HEK293 (cell line): Measurements from ENCODE around the gene UBTD1.

ENCODE experiments used
- CTCF ChIA-PET: fragments of 350-600 bp; formaldehyde crosslinking; extraction: SDS; loops from one replicate; lab custom pipeline; 2021; ENCODE audit warnings: antibody characterized with exemption; lab: Yijun Ruan, JAX
- POLR2A ChIA-PET: fragments of 300-600 bp; formaldehyde crosslinking; extraction: SDS; loops from one replicate; lab custom pipeline; 2020; ENCODE audit warnings: antibody characterized with exemption, inconsistent platforms; lab: Yijun Ruan, JAX
- H3K27ac ChIP-seq: fragments of 200-500 bp; sonication (Bioruptor generic); 2 replicates; pipeline ENCODE4 v1.5.1; 2014; ENCODE audit warnings: low read depth, low read length, control low read depth, inconsistent platforms; ENCODE audit errors: extremely low read depth
- H3K36me3 ChIP-seq, 2 experiments: fragments of 200-500 bp in 1 of 2; sonication (Bioruptor generic) in 1 of 2; 1 replicate in 1 of 2; 2 replicates in 1 of 2; pipeline ENCODE4 v1.5.1; 2014 to 2017; ENCODE audit warnings: inconsistent platforms in 2 of 2, low read length in 2 of 2; ENCODE audit not compliant: control insufficient read depth in 2 of 2, insufficient read depth in 1 of 2
- H3K4me1 ChIP-seq: fragments of 200-500 bp; sonication (Bioruptor generic); 2 replicates; pipeline ENCODE4 v1.5.1; 2014; ENCODE audit warnings: mild to moderate bottlenecking, low read length, inconsistent platforms; ENCODE audit not compliant: control insufficient read depth, insufficient read depth
- H3K4me3 ChIP-seq: 2 replicates; pipeline ENCODE4 v1.5.1; 2011; ENCODE audit warnings: low read depth, mild to moderate bottlenecking, control low read depth, low read length, moderate library complexity
- H3K9me3 ChIP-seq: fragments of 200-500 bp; sonication (Bioruptor generic); 2 replicates; pipeline ENCODE4 v1.5.1; 2014; ENCODE audit warnings: low read depth, low read length, inconsistent platforms; ENCODE audit not compliant: control insufficient read depth, insufficient read depth
- ATF2 ChIP-seq: fragments of 450-650 bp; formaldehyde crosslinking; IDR thresholded peaks from 2 replicates; pipeline ENCODE4 v1.5.1; 2016; ENCODE audit warnings: missing biosample characterization, missing genetic modification characterization, low read depth
- BCL11B ChIP-seq: fragments of 450-650 bp; formaldehyde crosslinking; IDR thresholded peaks from 2 replicates; pipeline ENCODE4 v1.5.1; 2016; ENCODE audit warnings: low read depth, missing biosample characterization, missing genetic modification characterization
- HOXA7 ChIP-seq: sonication (generic); formaldehyde crosslinking; IDR thresholded peaks from 2 replicates; pipeline ENCODE4 v1.8.1; 2022; ENCODE audit warnings: missing genetic modification reagents, borderline replicate concordance
- KLF10 ChIP-seq: fragments of 450-650 bp; IDR thresholded peaks from 2 replicates; pipeline ENCODE4 v1.5.1; 2018; ENCODE audit warnings: missing biosample characterization, mild to moderate bottlenecking, missing genetic modification characterization
- PATZ1 ChIP-seq: fragments of 450-650 bp; formaldehyde crosslinking; IDR thresholded peaks from 2 replicates; pipeline ENCODE4 v1.5.1; 2016; ENCODE audit warnings: missing biosample characterization, missing genetic modification characterization
- REST ChIP-seq: fragments of 450-650 bp; formaldehyde crosslinking; IDR thresholded peaks from 2 replicates; pipeline ENCODE4 v1.5.1; 2016; ENCODE audit warnings: missing biosample characterization, missing genetic modification characterization
- TCF7L2 ChIP-seq: IDR thresholded peaks from 2 replicates; pipeline ENCODE4 v1.6.1; 2011; ENCODE audit warnings: low read depth, mild to moderate bottlenecking, inconsistent platforms, low read length, moderate library complexity, borderline replicate concordance
- ZFHX2 ChIP-seq: fragments of 450-650 bp; formaldehyde crosslinking; conservative IDR thresholded peaks from 2 replicates; pipeline ENCODE4 v1.5.1; 2016; ENCODE audit warnings: missing biosample characterization, missing genetic modification characterization
- ZFP37 ChIP-seq: fragments of 450-650 bp; formaldehyde crosslinking; IDR thresholded peaks from 2 replicates; pipeline ENCODE4 v1.5.1; 2016; ENCODE audit warnings: missing biosample characterization, missing genetic modification characterization
- ZNF112 ChIP-seq: fragments of 450-650 bp; formaldehyde crosslinking; IDR thresholded peaks from 2 replicates; pipeline ENCODE4 v1.5.0; 2017; ENCODE audit warnings: missing biosample characterization, missing genetic modification characterization
- ZNF133 ChIP-seq: fragments of 450-650 bp; formaldehyde crosslinking; IDR thresholded peaks from 2 replicates; pipeline ENCODE4 v1.5.1; 2016; ENCODE audit warnings: missing biosample characterization, missing genetic modification characterization
- ZNF157 ChIP-seq: fragments of 450-650 bp; formaldehyde crosslinking; IDR thresholded peaks from 2 replicates; pipeline ENCODE4 v1.5.1; 2016; ENCODE audit warnings: missing biosample characterization, missing genetic modification characterization
- ZNF248 ChIP-seq: fragments of 450-650 bp; formaldehyde crosslinking; IDR thresholded peaks from 2 replicates; pipeline ENCODE4 v1.5.1; 2017; ENCODE audit warnings: missing biosample characterization, missing genetic modification characterization
- ZNF311 ChIP-seq: fragments of 450-650 bp; formaldehyde crosslinking; IDR thresholded peaks from 2 replicates; pipeline ENCODE4 v1.5.1; 2017; ENCODE audit warnings: missing biosample characterization, missing genetic modification characterization, borderline replicate concordance
- ZNF48 ChIP-seq: fragments of 450-650 bp; formaldehyde crosslinking; IDR thresholded peaks from 2 replicates; pipeline ENCODE4 v1.5.1; 2016; ENCODE audit warnings: missing biosample characterization, missing genetic modification characterization
- ZNF558 ChIP-seq: fragments of 450-650 bp; formaldehyde crosslinking; IDR thresholded peaks from 2 replicates; pipeline ENCODE4 v1.5.1; 2016; ENCODE audit warnings: missing biosample characterization, missing genetic modification characterization
- ZNF776 ChIP-seq: fragments of 450-650 bp; formaldehyde crosslinking; IDR thresholded peaks from 2 replicates; pipeline ENCODE4 v1.5.0; 2017; ENCODE audit warnings: missing biosample characterization, missing genetic modification characterization, borderline replicate concordance
- ZNF791 ChIP-seq: fragments of 450-650 bp; formaldehyde crosslinking; IDR thresholded peaks from 2 replicates; pipeline ENCODE4 v1.5.1; 2016; ENCODE audit warnings: missing biosample characterization, missing genetic modification characterization
- ZNF792 ChIP-seq: fragments of 450-650 bp; formaldehyde crosslinking; IDR thresholded peaks from 2 replicates; pipeline ENCODE4 v1.5.1; 2016; ENCODE audit warnings: missing biosample characterization, missing genetic modification characterization
- ZNF843 ChIP-seq: fragments of 450-650 bp; formaldehyde crosslinking; IDR thresholded peaks from 2 replicates; pipeline ENCODE4 v1.5.1; 2016; ENCODE audit warnings: missing biosample characterization, missing genetic modification characterization

UBTD1 gene

GRCh38 chr10:97566336-97566996 lies 67.7 kb downstream of the UBTD1 start:
- ChIA-PET POLR2A (no interaction called here), CTCF (interaction anchor here (0.7 kb wide), 1 partner anchor 8 kb away, joined by 3 read pairs; no protein-coding TSS in a partner anchor)
- no peak for TF ChIP-seq ZNF558 (tag by site-specific recombination)
- TF ChIP-seq ZNF248 = no peak
- TF ChIP-seq ZNF776 = no peak
- no peak for TF ChIP-seq BCL11B (tag by site-specific recombination)
- TF ChIP-seq ZNF133 = no peak
- TF ChIP-seq ZFP37 (tag by site-specific recombination) = no peak
- TF ChIP-seq ZNF157 (tag by site-specific recombination) = no peak
- TF ChIP-seq ATF2 (tag by site-specific recombination) = no peak
- no peak for TF ChIP-seq ZNF48 (tag by site-specific recombination)
- no peak for TF ChIP-seq ZNF311 (tag by site-specific recombination)
- TF ChIP-seq ZNF843 (tag by site-specific recombination) = no peak
- TF ChIP-seq ZNF792 = no peak
- no peak for TF ChIP-seq ZFHX2 (tag by site-specific recombination)
- no peak for TF ChIP-seq TCF7L2
- no peak for TF ChIP-seq KLF10 (tag by site-specific recombination)
- no peak for TF ChIP-seq REST
- Histone ChIP-seq H3K4me3 (no peak overlapping the region), H3K4me1 (0 out of 2 replicates have a peak, but pooled peaks cover 2% of the 10 kb centered on the region), H3K36me3 (peaks cover 0 to 12% of the 10 kb centered on the region in 2 experiments; a peak in 2 of 3 replicates), H3K9me3 (no peaks in the 10 kb centered on the region), H3K27ac (no peak overlapping the region)

GRCh38 chr10:97567891-97568290 lies 69.2 kb downstream of the UBTD1 start:
- ChIA-PET POLR2A (no interaction called here), CTCF (interaction anchor here (0.6 to 2.4 kb wide), 3 partner anchors 14 to 160 kb away, joined by 3 to 7 read pairs (median 4); no protein-coding TSS in a partner anchor)
- peaks cover 2% of the 10 kb centered on the region; the same call in 1 of the 2 replicates for H3K4me1 ChIP-seq
- H3K27ac ChIP-seq = no peak overlapping the region
- TF ChIP-seq PATZ1 (tag by site-specific recombination) = no peak
- no peak for TF ChIP-seq HOXA7
- no peak for TF ChIP-seq ZNF112 (tag by site-specific recombination)
- TF ChIP-seq ZNF791 (tag by site-specific recombination) = no peak
- no peaks in the 10 kb centered on the region for H3K9me3 ChIP-seq
- peaks cover 0 to 12% of the 10 kb centered on the region in 2 experiments; a peak in 2 of 3 replicates for H3K36me3 ChIP-seq
- no peak overlapping the region for H3K4me3 ChIP-seq
